Activated CD4-positive, CD25-positive, alpha-beta regulatory T cell treated with anti-CD3 and anti-CD28 coated beads, Interleukin-2, amount 50 U/mL, for 24 hours (primary cell): ENCODE results near the gene TRIM4.
"Not testable (repeated sequence)": the region's sequence is repeated elsewhere in the genome, so short reads cannot be mapped to it uniquely, and the experiment has no call there.

Source experiments
- ATAC-seq, 2 donors: fragments of 150-1000 bp; cut with Tn5 transposase; one replicate each; pipeline ENCODE4 v1.10.0; 2021; ENCODE audit warnings: mild to moderate bottlenecking in 1 of 2, moderate library complexity in 1 of 2

TRIM4 gene

GRCh38 chr7:99910976-99911375 lies 8.4 kb downstream of the TRIM4 start:
- no peak for ATAC-seq

- no peak for ATAC-seq
Measured at GRCh38 chr7:99901581-99901980, 17.7 kb downstream of the TRIM4 start.

GRCh38 chr7:99899830-99900519 lies 19.4 kb downstream of the TRIM4 start:
- no peak for ATAC-seq

- ATAC-seq: no peak
Measured at GRCh38 chr7:99898836-99899235, 20.5 kb downstream of the TRIM4 start.

GRCh38 chr7:99898023-99898357 lies 21.3 kb downstream of the TRIM4 start:
- ATAC-seq: no peak

GRCh38 chr7:99897322-99898022 lies 21.9 kb downstream of the TRIM4 start:
- ATAC-seq: no peak

- no peak for ATAC-seq
Measured at GRCh38 chr7:99894738-99895137, 24.6 kb downstream of the TRIM4 start.

- ATAC-seq: no peak
Measured at GRCh38 chr7:99893280-99893679, 26.1 kb downstream of the TRIM4 start.

- not testable (repeated sequence) for ATAC-seq
Measured at GRCh38 chr7:99890348-99890747, 29.0 kb downstream of the TRIM4 start.

GRCh38 chr7:99888366-99888765 lies 31.0 kb downstream of the TRIM4 start:
- not testable (repeated sequence) for ATAC-seq

- ATAC-seq: no peak
Measured at GRCh38 chr7:99881370-99881769, 38.0 kb downstream of the TRIM4 start.

GRCh38 chr7:99876933-99877332 lies 42.4 kb downstream of the TRIM4 start, which contains the start of gene OR2AE1:
Gene OR2AE1, minus strand, starts transcription at chr7:99877033. Its CDS starts 0 bp downstream, at chr7:99877033.
- no peak for ATAC-seq

- ATAC-seq: no peak
Measured at GRCh38 chr7:99876491-99876890, 42.8 kb downstream of the TRIM4 start.

GRCh38 chr7:99868246-99868645 lies 51.1 kb downstream of the TRIM4 start:
- no peak for ATAC-seq

GRCh38 chr7:99867477-99867876 lies 51.9 kb downstream of the TRIM4 start:
- ATAC-seq: not testable (repeated sequence)

- ATAC-seq: no peak
Measured at GRCh38 chr7:99863847-99864440, 55.4 kb downstream of the TRIM4 start.

- ATAC-seq: no peak
Measured at GRCh38 chr7:99860281-99861127, 58.8 kb downstream of the TRIM4 start.

- ATAC-seq: no peak
Measured at GRCh38 chr7:99855236-99855635, 64.1 kb downstream of the TRIM4 start.

GRCh38 chr7:99848420-99849216 lies 70.7 kb downstream of the TRIM4 start:
- no peak for ATAC-seq

- ATAC-seq: no peak
Measured at GRCh38 chr7:99844328-99844727, 75.0 kb downstream of the TRIM4 start.

GRCh38 chr7:99843808-99844207 lies 75.5 kb downstream of the TRIM4 start:
- ATAC-seq: no peak

- ATAC-seq: no peak
Measured at GRCh38 chr7:99842926-99843325, 76.4 kb downstream of the TRIM4 start.
